Adipocyte (in vitro differentiated cells): Measurements from ENCODE around the gene EPHX1.

Experiments used
- DNase-seq: peaks from one replicate; pipeline ENCODE4 v3.0.0-alpha.2; 2015; ENCODE audit warnings: low read depth
- H3K27me3 ChIP-seq: replicated peaks from 2 replicates; pipeline ENCODE4 v1.7.0; 2013; ENCODE audit warnings: mild to moderate bottlenecking, low read length, moderate library complexity; ENCODE audit not compliant: control insufficient read depth, insufficient read depth
- H3K36me3 ChIP-seq: 2 replicates; pipeline ENCODE4 v1.7.0; 2013; ENCODE audit warnings: low read length, mild to moderate bottlenecking, moderate library complexity; ENCODE audit not compliant: control insufficient read depth, insufficient read depth, severe bottlenecking
- H3K4me1 ChIP-seq: 2 replicates; pipeline ENCODE4 v1.7.0; 2013; ENCODE audit warnings: mild to moderate bottlenecking, low read length, moderate library complexity; ENCODE audit not compliant: control insufficient read depth, insufficient read depth
- H3K4me3 ChIP-seq: 2 replicates; pipeline ENCODE4 v1.7.0; 2013; ENCODE audit warnings: mild to moderate bottlenecking, low read length, moderate library complexity
- H3K9ac ChIP-seq: 2 replicates; pipeline ENCODE4 v1.7.0; 2013; ENCODE audit warnings: mild to moderate bottlenecking, low read length, moderate library complexity
- H3K9me3 ChIP-seq: 2 replicates; pipeline ENCODE4 v1.7.0; 2013; ENCODE audit warnings: mild to moderate bottlenecking, low read length, moderate library complexity; ENCODE audit not compliant: control insufficient read depth

Gene EPHX1

DNA sequence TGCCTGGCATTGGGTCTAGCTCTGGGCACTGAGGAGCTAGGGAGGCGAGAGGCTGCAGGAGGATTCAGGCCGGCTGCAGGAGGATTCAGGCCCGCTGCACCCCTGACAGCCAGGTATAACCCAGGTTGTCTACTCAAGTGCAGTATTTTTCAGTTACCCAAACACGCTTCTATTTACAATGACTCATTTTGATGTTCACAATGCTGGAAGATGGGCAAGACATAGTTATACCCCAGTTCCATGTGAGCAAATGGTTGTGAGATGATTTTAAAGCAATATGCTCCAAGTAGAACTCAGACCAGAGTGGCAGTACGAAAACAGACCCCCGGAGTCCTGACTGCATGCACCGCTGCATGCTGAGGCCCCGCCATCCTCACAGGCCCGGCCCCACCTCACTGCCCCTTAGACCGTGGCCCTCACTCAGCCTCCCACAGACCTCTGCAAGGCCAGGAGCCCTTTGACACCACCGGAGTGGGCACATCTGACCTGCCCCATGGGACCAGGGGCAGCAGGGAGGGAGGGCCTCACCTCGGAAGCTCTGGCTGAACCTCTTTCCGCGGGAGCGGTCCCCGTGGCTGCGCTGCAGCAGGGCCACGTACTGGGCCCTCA is 78.5 kb downstream of the EPHX1 start:
- H3K9me3 ChIP-seq = no peaks in the 10 kb centered on the region
- no peak for DNase-seq
- H3K4me3 ChIP-seq = no peak overlapping the region
- H3K4me1 ChIP-seq = peaks cover 9% of the 10 kb centered on the region
- H3K36me3 ChIP-seq = no peaks in the 10 kb centered on the region
- no peak overlapping the region for H3K9ac ChIP-seq
- H3K27me3 ChIP-seq = peaks cover 5% of the 10 kb centered on the region

DNA sequence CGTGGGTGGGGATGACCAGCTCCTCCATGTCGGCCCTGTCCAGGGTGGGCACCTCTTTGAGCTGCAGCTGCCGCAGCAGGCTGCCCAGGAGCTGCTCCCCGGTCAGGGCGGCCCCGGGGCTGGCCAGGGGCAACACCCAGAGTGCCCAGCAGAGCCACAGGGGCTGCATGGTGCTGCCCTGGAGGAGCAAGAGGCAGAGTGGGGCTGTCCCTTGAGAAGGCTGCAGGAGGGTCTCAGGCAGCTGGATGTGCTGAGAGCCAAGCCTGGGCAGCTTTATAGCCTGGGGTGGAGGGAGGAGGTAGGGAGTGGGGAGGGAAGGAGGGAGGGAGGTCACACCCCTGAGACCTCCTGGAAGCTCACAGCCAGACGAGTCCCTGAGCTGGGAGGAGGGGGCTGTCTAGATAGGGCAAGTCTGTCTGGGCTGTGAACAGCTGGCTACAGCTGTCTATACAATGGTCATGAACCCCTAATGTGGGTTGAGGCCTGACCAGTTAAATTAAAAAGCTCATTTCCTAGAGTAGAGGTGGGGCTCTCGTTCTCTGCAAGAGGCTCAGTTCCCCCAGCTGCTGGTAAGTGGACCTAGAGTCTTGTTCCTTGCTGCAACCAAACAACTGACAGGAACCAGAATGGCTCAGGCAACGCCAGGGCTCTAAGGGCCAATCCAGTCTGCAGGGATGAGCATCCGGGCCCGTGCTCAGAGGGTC is 79.1 kb downstream of the EPHX1 start, which contains the start of gene LEFTY1:
Gene LEFTY1, minus strand, starts transcription at position 249 of the 704 bp plus-strand sequence. Its CDS starts 80 bp downstream, at position 169.
- no peak within 1 kb of the TSS for H3K4me3 ChIP-seq
- H3K9me3 ChIP-seq = no peaks in the 10 kb centered on the region
- no peak for DNase-seq
- H3K4me1 ChIP-seq = peaks cover 5% of the 10 kb centered on the region
- no peak within 1 kb of the TSS for H3K9ac ChIP-seq
- no peaks in the 10 kb centered on the region for H3K36me3 ChIP-seq
- H3K27me3 ChIP-seq = peaks cover 5% of the 10 kb centered on the region

DNA sequence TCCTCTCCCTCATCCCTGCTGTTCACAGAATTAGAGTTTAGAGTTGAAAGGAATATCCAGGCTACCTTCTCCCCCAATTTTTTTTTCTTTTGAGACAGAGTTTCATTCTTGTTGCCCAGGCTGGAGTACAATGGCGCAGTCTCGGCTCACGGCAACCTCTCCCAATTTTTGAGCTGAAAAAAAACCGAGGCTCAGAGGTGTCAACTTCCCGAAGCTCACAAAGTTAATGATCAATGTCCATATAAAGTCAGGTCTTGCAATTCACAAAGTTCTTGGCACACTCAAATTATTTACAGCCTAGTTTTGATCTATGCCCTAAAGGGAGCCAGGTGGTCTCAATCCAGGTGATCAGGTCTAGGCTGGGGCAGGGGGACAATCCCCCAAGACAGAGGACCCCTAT is 79.8 kb downstream of the EPHX1 start:
- Histone ChIP-seq H3K27me3 (peaks cover 5% of the 10 kb centered on the region), H3K4me3 (no peak overlapping the region), H3K9me3 (no peaks in the 10 kb centered on the region), H3K4me1 (peaks cover 5% of the 10 kb centered on the region), H3K9ac (no peak overlapping the region), H3K36me3 (no peaks in the 10 kb centered on the region)
- no peak for DNase-seq

DNA sequence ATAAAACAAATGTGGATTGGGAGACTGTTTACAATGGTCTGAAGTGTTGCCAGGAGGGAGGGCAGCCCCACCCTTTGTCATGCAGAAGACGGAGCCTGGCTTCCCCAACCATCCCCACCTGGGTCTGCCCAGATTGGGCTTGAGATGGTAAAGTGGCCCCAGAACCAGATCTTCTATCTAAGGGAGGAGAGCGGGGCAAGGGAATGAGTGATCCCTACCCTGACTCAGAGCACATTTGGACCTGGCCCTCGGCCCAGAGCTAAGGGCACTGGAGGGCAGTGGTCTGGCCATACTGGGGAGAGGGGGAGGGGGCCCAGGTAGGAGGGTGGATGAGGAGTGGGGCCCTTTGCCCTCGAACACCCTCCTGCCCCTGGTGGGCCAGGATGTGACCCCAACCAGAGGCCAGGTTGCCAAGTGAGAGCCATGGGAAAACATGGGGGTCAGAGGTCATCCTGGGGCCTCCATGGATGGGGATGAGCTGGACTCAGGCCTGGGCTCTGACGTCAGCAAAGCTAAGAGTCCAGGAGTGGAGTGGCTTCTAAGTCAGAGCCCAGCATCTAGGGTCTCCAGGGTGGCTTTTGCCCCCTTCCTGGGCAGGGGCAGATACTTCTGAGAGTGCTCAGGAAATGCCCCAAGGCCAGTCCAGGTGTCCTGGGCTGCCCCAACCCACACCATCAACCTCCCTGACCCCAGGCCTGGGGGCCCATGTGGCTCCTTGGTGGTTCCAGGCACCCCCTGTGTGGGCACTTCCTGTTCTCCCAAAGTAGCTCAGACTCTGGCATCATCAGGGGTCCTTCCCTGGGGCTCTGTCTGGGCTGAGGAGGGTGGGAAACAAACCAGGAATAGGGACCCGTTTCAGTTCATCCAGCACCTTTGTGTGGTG is 80.7 kb downstream of the EPHX1 start:
- Histone ChIP-seq H3K36me3 (no peaks in the 10 kb centered on the region), H3K27me3 (peaks cover 5% of the 10 kb centered on the region), H3K4me1 (peaks cover 5% of the 10 kb centered on the region), H3K9ac (no peak overlapping the region), H3K4me3 (no peak overlapping the region), H3K9me3 (no peaks in the 10 kb centered on the region)
- DNase-seq = no peak

DNA sequence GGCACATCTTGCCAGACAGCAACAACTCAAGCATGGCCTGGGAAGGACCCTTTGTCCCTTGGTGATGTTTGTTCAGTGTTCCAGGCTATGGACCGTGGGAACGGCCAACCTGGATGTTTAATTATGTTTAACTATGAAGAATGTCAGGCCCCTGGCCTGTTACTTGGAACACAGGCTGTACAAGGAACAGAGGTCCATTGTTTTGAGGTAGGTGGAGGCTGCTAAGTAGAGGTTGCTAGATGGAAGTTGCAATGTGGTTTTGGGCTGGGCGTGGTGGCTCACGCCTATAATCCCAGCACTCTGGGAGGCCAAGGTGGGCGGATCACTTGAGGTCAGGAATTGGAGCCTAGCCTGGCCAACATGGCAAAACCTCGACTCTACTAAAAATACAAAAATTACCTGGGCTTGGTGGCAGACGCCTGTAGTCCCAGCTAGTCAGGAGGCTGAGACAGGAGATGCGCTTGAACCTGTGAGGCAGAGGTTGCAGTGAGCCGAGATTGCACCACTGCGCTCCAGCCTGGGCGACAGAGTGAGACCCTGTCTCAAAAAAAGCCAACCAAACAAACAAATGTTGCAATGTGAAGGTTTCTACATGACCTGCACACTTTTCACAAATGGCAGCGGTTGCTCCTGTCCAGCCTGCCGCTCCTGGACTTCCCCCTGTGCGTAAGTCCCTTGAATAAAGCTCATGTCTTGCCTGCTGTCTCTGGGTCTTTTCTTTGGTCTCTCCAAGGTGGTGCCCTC is 81.5 kb downstream of the EPHX1 start:
- H3K36me3 ChIP-seq = no peaks in the 10 kb centered on the region
- DNase-seq = no peak
- H3K27me3 ChIP-seq = peaks cover 5% of the 10 kb centered on the region
- no peaks in the 10 kb centered on the region for H3K9me3 ChIP-seq
- no peak overlapping the region for H3K4me3 ChIP-seq
- peaks cover 5% of the 10 kb centered on the region for H3K4me1 ChIP-seq
- H3K9ac ChIP-seq = no peak overlapping the region

DNA sequence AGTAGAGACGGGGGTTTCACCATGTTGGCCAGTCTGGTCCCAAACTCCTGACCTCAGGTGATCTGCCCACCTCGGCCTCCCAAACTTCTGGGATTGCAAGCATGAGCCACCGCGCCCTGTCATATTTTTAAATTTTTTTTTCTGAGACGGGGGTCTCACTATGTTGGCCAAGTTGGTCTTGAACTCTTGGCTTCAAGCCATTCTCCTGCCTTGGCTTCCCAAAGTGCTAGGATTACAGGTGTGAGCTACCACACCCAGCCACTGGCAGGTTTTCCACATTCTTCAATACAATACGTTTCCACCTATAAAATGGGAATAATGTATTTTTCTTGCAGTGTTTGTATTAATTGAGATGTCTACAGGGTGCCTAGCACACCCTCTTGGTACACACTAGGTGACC is 82.4 kb downstream of the EPHX1 start:
- no peaks in the 10 kb centered on the region for H3K36me3 ChIP-seq
- no peak overlapping the region for H3K4me3 ChIP-seq
- peaks cover 8% of the 10 kb centered on the region for H3K4me1 ChIP-seq
- DNase-seq = no peak
- no peak overlapping the region for H3K9ac ChIP-seq
- no peaks in the 10 kb centered on the region for H3K27me3 ChIP-seq
- no peaks in the 10 kb centered on the region for H3K9me3 ChIP-seq
